ENCODE measurements around the gene ZNF750. TPM values are rescaled to one million over a fixed set of nuclear protein-coding genes. Genes with fewer than 3 reads are reported as not detected.
A peak's percentile ranks its signal among the peaks of the same experiment; 100 is the strongest.

The ZNF750 gene
- total and polyA plus RNA-seq, 7 donors: 0.01 TPM; not detected in 6

- peaks cover 0 to 22% (median 5%) of the 10 kb centered on the region in 4 donors for H3K36me3 ChIP-seq
- TF ChIP-seq CTCF (IDR thresholded peaks at IDR 0.05): no peak
- TF ChIP-seq POLR2AphosphoS5 (IDR thresholded peaks at IDR 0.05): no peak
- no peak for TF ChIP-seq EP300 (IDR thresholded peaks at IDR 0.05)
- TF ChIP-seq POLR2A (IDR thresholded peaks at IDR 0.05): no peak
- no peak overlapping the region for H3K4me3 ChIP-seq
- 93 to 94% methylated on average over 19 of the region's 19 CpGs for WGBS, 2 donors
- H3K27me3 ChIP-seq: no peaks in the 10 kb centered on the region
- no peak overlapping the region for H3K27ac ChIP-seq
- no peak for DNase-seq
- no peaks in the 10 kb centered on the region for H3K9me3 ChIP-seq
- intact Hi-C loops (cut with DNase I): no loop called here
- peaks cover 0 to 22% (median 17%) of the 10 kb centered on the region in 4 donors for H3K4me1 ChIP-seq
Observed at GRCh38 chr17:82805823-82806222, 34.0 kb downstream of the ZNF750 start.

- no peak for DNase-seq
- Histone ChIP-seq H3K4me3 (no peak overlapping the region), H3K27ac (peak overlapping the region; percentile 77 to 80 (median 80)), H3K4me1 (peaks cover 0 to 22% (median 17%) of the 10 kb centered on the region in 4 donors), H3K27me3 (no peaks in the 10 kb centered on the region), H3K9me3 (no peaks in the 10 kb centered on the region), H3K36me3 (peaks cover 0 to 23% (median 6%) of the 10 kb centered on the region in 4 donors)
- intact Hi-C loops (cut with DNase I): no loop called here
- no peak for TF ChIP-seq POLR2A (IDR thresholded peaks at IDR 0.05)
- TF ChIP-seq CTCF (IDR thresholded peaks at IDR 0.05): no peak
- TF ChIP-seq EP300 (IDR thresholded peaks at IDR 0.05): no peak
- no peak for TF ChIP-seq POLR2AphosphoS5 (IDR thresholded peaks at IDR 0.05)
- WGBS, 2 donors: 93 to 94% methylated on average over 13 of the region's 13 CpGs
Observed at GRCh38 chr17:82805254-82805653, 34.6 kb downstream of the ZNF750 start.

- WGBS, 2 donors: 85 to 88% methylated on average over 27 of the region's 27 CpGs
- DNase-seq: peak; percentile 95
- peak overlapping the region; percentile 77 to 80 (median 80) for H3K27ac ChIP-seq
- no peaks in the 10 kb centered on the region for H3K27me3 ChIP-seq
- peaks cover 0 to 29% (median 6%) of the 10 kb centered on the region in 4 donors for H3K36me3 ChIP-seq
- H3K9me3 ChIP-seq: no peaks in the 10 kb centered on the region
- peaks cover 0 to 19% (median 15%) of the 10 kb centered on the region in 4 donors for H3K4me1 ChIP-seq
- intact Hi-C loops (cut with DNase I): no loop called here
- H3K4me3 ChIP-seq: no peak overlapping the region
- peak in 2 of 4 donors; percentile 12 to 60 for TF ChIP-seq EP300 (IDR thresholded peaks at IDR 0.05)
- TF ChIP-seq POLR2AphosphoS5 (IDR thresholded peaks at IDR 0.05): peak; percentile 51 to 82 (median 64)
- no peak for TF ChIP-seq CTCF (IDR thresholded peaks at IDR 0.05)
- TF ChIP-seq POLR2A (IDR thresholded peaks at IDR 0.05): no peak
Observed at GRCh38 chr17:82804442-82805191, 35.2 kb downstream of the ZNF750 start.

GRCh38 chr17:82803606-82804005 lies 36.2 kb downstream of the ZNF750 start:
- DNase-seq: no peak
- H3K4me3 ChIP-seq: no peak overlapping the region
- TF ChIP-seq CTCF (IDR thresholded peaks at IDR 0.05) (no peak), POLR2A (IDR thresholded peaks at IDR 0.05) (no peak)
- no peak overlapping the region for H3K27ac ChIP-seq
- intact Hi-C loops (cut with DNase I): no loop called here
- no peaks in the 10 kb centered on the region for H3K27me3 ChIP-seq
- H3K4me1 ChIP-seq: peaks cover 0 to 16% (median 14%) of the 10 kb centered on the region in 4 donors
- 94 to 95% methylated on average over 15 of the region's 15 CpGs for WGBS, 2 donors
- no peaks in the 10 kb centered on the region for H3K9me3 ChIP-seq
- peaks cover 0 to 35% (median 6%) of the 10 kb centered on the region in 4 donors for H3K36me3 ChIP-seq
